HG02943 (cell line): Measurements from ENCODE around the gene TLCD3B.
"Not testable (repeated sequence)": the region's sequence is repeated elsewhere in the genome, so short reads cannot be mapped to it uniquely, and the experiment has no call there.

Experiments
- ATAC-seq: cut with Tn5 transposase; IDR thresholded peaks from one replicate; pipeline ENCODE4 v1.9.1; 2021; ENCODE audit warnings: mild to moderate bottlenecking, low read depth, moderate library complexity; ENCODE audit not compliant: unreplicated experiment

Gene TLCD3B

DNA sequence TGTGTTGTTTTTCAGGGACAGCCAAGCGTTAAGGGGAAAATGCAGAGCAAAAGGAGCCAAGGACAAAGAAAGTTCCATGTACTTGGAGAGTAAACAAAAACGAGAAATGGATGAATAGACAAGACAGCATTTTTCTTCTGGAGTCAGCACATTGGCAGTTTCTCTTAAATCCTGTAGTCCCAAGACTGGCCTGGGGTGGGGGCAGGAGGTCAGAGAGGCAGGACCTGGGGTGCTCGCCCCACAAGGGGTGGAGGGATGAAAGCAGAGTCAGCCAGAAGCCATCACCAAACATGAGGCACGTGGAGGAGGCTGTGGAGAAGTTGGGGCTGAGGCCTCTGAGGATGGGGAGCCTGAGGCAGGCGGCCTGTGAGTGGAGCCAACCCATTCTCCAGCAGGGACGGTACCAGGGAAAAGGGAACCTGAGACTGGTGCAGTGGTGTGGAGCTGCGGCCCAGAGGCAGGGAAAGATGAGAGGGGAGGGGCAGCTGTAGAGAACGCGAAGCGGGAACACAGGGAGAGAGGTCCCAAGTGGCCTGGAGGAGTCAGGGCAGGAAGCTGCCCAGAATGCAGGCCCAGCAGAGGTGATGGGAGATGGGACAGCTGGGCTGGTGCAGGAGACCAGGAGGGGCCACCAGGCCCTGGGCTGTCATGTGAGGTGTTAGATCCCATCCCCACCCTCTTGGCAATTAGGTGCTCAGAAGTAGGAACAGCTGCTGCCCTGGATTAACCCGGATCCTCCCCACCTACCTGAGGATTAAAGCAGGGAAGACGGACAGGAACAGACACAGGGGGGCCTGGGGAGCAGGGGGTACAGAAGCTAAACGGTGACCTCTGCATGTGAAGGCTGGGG, 3.3 kb downstream of the TLCD3B start:
- no peak for ATAC-seq

DNA sequence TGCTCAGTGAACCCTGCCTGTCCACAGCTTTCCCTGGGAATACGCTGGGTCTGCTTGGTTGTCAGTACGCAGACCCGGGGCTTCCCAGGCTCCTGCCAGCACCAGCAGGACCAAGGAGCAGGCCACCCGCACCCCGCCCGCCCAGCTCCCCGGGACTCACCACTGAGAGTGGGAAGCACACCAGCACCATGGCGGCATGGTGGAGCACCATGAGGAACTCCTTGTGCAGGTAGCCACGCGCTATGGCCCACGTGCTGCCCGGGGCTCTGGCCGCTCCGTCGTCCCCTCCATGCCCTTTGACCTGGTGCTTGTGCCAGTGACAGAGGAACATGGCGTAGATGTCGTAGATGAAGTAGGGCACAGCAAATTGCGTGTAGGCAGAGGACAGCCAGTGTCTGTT, 4.6 kb downstream of the TLCD3B start:
- no peak for ATAC-seq

DNA sequence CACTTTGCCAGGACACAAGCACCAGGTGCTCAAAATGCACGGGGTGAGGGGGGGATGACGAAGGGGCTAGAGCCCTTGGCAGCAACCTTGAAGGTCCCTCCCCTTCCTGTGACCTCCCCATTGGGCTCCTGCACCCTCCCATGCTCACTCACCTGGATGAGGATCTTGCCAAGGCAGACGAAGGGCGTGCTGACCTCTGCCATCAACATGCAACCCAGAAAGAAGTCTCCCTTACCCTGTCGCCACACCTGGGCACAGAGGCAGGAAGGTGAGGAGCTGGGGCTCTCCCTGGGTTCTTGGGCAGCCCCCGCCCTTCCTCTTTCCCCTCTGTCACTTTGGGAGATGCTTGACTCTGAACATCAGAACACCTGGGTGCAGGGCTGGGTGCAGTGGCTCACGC, 5.5 kb downstream of the TLCD3B start:
- no peak for ATAC-seq

DNA sequence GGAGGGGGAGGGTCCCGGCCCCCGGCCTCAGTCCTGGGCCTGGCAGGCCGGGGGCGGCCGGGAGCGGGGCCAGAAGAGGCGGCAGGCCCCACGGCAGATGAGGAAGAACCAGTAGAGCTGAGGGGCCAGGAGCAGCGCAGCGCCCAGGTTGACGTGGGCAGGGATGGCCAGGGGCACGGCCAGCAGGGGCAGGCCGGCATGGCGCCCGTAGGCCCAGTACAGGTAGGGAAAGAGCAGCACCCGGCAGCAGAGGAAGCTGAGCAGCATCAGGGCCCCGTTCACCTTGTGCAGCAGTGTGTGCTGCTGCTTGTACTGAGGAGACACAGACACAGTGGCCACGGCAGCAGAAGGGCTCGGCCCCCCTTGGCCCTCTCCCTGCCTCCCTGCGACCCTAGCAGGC, 5.9 kb downstream of the TLCD3B start:
- ATAC-seq, result no peak

DNA sequence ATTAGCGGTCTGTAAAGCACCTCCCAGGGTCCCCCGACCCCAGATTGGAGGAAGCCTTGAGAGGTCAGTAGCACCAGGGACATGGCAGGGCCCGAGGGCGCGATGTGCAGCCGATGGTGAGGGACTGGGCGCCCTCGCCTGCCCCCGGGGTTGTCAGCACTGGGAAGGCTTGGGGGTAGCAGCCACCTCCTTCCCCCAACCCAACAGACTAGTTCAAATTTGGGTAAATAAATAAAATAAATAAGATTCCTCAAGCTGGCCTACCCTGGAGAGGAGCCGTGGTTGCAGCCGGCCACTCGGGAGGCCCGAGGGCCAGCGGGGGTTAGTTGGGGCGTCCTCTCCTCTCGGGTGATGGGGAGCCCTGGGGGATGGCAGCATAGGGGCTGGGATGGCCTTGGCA, 6.6 kb downstream of the TLCD3B start:
- no peak for ATAC-seq

DNA sequence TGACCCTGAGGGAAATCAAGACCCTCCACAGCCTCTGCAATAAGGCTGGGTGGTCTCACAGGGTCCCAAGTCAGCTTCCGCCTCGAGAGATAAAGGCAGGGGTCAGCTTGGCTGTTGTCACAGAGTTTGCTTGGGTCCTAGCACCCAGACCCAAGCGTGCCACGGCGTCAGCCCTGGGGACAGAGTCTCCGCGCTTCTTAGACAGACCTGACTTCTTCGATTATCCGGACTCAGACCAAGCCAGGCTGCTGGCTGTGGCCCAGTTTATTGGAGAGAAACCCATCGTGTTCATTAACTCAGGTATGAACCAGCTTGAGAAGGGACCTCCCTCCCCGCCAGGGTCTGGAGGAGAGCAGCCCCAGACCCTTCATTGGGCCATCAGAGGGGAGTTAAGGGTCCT, 7.5 kb downstream of the TLCD3B start:
- no peak for ATAC-seq

DNA sequence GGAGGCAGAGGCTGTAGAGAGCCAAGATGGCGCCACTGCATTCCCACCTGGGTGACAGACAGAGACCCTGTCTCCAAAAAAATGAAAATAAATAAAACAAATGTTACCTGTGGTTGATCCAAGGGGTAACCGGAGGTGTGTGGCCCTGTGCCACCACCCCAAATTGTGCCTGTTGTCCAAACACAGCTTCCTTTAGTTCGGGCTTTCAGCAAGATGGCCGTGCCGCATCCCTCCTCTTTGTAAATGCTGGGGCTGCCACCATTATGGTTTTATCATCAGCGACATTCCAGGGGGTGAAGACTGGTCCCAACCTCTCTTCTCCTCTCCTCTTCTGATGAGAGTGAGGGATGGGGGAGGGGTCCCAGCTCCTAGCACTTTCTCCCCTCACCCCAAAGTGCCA, 8.2 kb downstream of the TLCD3B start, which contains the start of gene C16orf92:
Gene C16orf92, plus strand, starts transcription at position 312 of the 400 bp plus-strand sequence. CDS start 143 bp downstream, outside the sequence.
- ATAC-seq, result no peak

DNA sequence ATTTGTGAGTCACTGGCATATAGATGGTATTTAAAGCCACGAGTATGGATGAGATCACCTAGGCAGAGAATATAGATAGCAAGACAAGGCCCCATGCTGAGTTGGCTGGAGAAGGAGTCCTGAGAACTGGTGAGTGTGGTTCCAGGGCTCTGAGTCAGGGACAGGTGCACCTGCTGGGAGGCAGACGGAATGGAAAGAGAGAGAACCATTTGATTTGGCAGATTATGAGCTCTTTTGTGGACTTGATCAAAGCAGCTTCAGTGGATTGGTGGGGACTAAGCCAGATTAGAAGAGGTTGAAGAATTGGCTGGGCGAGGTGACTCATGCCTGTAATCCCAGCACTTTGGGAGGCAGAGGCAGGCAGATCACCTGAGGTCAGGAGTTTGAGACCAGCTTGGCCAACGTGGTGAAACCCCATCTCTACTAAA, 12.3 kb downstream of the TLCD3B start:
- ATAC-seq, result no peak

DNA sequence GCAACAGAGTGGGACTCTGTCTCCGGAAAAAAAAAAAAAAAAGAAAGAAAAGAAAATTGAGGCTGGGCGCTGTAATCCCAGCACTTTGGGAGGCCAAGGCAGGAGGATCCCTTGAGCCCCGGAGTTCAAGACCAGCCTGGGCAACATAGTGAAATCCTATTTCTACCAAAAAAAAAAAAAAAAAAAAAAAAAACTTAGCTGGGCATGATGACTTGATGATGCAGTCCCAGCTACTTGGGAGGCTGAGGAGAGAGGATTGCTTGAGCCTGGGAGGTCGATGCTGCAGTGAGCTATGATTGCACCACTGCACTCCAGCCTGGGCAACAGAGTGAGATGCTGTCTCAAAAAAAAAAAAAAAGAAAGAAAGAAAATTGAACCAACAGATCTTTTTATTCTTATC, 13.1 kb downstream of the TLCD3B start:
- ATAC-seq, result not testable (repeated sequence)

DNA sequence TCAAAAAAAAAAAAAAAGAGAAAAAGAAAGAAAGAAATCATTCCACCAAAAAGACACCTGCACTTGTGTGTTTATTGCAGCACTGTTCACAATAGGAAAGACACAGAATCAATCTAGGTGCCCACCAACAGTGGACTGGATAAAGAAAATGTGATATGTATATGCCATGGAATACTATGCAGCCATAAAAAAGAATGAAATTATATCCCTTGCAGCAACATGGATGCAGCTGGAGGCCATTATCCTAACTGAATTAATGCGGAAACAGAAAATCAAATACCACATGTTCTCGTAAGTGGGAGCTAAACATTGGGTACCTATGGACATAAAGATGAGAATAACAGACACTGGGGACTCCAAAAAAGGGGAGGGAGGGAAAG, 13.8 kb downstream of the TLCD3B start:
- ATAC-seq, result no peak

DNA sequence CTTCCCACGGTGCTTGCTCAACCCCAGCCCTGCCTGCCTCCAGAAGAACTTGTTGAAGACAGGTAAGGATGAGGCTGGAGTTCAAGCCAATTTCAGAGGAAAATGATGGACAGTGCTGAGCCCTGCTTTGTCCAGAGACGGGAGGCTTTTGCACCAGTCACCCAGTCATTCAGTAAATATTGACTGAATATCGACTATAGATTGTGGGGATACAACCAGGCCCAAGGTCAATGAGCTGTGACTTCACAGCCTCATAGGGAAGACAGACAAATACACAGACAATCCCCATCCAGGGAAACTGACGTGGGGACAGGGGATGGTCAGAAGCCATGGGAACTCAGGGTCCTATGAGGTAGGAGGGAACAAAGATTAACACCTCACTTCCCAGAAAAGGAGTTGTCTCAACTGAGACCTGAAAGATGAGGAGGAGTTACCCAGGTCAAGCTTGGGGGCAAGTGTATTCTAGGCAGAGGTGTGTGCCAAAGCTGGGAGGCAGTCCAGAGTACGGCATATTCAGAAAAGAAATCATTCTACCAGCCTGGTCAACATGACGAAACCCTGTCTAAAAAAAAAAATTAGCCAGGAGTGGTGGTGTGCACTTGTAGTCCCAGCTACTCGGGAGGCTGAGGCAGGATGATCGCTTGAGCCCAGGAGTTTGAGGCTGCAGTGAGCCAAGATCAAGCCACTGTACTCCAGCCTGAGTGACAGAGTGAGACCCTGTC, 14.4 kb downstream of the TLCD3B start:
- no peak for ATAC-seq

DNA sequence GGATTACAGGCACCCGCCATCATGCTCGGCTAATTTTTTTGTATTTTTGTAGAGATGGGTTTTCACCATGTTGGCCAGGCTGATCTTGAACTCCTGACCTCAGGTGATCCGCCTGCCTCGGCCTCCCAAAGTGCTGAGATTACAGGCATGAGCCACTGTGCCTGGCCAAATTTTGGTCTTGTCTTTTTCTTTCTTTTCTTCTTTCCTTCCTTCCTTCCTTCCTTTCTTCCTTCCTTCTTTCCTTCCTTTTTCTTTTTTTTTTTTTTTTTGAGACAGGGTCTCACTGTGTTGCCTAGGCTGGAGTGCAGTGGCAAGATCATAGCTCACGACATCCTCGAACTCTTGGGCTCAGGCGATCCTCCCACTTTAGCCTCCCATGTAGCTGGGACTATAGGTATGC, 15.6 kb downstream of the TLCD3B start:
- not testable (repeated sequence) for ATAC-seq

DNA sequence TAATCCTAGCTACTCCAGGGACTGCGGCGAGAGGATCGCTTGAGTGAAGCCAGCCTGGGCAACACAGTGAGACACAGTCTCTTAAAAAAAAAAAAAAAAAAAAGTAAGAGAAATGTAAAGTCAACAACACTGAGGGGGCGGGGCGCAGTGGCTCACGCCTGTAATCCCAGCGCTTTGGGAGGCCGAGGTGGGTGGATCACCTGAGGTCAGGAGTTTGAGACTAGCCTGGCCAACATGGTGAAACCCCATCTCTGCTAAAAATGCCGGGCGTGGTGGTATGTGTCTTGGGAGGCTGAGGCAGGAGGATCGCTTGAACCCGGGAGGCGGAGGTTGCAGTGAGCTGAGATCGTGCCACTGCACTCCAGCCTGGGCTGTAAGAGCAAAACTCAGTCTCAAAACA, 18.5 kb downstream of the TLCD3B start:
- ATAC-seq, result not testable (repeated sequence)

DNA sequence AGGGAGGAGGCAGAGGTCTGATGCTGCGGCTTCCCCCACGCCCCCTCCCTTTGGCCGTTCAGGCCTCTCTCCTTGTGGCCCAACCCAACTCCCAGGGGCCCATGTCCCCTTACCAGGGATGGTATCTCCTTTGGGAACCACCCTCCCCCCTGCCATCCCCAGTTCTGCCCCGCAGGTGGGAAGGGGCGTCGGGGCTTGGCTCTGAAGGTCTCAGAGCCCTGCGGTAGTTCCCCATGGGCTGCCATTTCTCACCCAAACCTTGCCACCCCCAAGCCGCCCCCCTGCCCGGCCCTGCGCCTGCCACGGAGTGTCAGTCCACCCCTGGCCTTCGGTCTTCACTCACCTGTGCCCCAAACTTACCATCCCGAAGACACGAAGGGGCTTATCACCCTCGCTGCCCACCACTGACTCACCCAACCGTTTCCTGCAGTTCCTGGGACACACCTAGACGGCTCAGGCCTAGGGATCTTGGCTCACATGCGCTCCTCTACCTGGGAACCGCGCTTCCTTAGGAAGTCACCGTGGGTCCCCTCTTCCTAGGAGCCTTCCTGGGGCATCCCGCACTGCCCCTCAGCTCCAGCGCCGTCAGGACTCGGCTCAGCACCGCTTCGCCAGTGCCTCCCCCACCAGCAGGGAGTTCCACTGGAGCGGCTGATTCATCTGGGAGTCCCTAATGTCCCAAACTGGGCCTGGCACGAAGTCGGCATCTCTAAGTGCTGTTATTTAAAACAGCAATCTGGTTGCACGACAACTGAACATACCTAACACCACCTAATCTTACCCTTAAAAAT, 19.2 kb downstream of the TLCD3B start:
- no peak for ATAC-seq

DNA sequence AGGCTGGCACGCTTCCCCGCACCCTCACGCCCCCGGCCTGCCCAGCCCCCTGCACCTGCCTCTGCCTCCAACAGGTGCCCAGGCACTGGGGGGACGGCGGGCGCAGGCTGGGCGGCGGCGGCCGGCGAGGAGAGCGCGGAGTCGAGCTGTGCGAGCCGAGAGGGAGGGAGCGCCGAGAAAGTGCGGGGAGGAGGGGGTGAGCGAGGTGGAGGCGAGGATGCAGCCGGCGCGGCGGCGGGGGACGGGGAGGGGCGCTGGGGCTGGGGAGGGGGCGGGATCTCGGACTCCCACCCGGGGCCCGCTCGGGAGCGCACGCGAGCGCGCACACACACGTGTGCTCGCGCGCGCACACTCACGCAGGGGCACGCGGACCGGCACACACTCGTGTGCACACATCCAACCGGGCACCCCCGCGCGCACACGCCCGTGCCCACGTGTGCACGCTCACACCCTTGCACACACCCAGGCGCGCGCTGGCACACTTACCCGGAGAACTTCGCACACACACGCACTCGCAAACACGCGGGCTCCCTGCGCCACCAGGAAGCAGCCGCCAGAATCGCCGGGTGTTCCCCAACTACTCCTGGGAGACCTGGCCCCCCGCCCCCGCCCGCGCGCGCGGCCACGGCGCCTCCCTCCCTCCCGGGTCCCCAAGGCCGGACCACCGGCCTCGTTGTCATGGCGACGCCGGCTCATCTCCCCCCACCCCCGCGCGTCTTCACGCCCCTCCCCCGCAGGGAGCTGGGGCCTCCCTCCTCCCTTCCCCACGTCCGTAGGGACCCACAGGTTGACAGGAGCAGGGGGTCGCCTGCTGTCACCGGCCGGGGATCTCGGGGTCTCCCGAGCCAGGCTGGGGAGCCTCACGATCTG, 20.0 kb downstream of the TLCD3B start, which contains the start of gene DOC2A:
Gene DOC2A, minus strand, starts transcription at position 184 of the 870 bp plus-strand sequence. CDS start 805 bp downstream, outside the sequence.
- no peak for ATAC-seq

DNA sequence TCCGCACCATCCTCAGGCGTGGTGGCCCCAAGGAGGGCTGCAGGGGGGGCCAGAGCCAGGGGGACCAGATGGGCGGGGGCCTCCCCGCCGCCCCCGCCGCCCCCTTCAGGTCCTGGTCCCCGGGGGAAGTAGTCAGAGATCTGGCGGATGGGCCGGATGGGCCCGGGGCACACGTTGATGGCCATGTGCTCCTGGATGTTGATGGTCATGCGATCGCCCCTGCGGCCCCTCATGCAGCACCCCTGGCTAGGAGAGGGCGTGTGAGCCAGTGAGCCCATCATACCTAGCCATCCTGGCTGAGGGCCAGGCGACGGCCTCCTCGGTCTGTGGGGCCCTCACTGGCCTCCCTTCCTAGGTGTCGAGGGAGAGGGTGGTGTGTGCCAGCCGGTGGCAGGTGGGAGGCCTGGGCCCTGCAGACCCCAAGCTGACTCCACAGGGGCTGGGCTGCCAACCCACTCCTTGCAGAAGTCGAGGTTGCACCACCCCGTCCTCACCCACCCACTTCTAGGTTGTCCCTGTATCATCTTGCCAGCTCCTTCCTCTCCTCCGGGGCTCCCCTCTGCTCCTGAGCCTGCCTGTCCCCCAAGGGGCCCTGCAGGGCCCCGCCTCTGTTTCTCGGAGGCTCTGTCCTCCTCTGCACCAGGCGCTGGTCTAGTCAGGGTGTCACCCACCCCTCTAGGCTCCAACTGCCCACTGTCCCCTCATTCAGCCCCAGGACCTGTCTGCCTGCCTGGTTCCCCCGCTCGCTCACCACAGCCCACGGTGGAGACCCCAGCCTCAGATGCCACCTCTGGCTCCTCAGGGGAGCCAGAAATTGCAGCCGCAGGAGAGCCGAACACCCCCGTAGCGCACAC, 20.9 kb downstream of the TLCD3B start:
- no peak for ATAC-seq

DNA sequence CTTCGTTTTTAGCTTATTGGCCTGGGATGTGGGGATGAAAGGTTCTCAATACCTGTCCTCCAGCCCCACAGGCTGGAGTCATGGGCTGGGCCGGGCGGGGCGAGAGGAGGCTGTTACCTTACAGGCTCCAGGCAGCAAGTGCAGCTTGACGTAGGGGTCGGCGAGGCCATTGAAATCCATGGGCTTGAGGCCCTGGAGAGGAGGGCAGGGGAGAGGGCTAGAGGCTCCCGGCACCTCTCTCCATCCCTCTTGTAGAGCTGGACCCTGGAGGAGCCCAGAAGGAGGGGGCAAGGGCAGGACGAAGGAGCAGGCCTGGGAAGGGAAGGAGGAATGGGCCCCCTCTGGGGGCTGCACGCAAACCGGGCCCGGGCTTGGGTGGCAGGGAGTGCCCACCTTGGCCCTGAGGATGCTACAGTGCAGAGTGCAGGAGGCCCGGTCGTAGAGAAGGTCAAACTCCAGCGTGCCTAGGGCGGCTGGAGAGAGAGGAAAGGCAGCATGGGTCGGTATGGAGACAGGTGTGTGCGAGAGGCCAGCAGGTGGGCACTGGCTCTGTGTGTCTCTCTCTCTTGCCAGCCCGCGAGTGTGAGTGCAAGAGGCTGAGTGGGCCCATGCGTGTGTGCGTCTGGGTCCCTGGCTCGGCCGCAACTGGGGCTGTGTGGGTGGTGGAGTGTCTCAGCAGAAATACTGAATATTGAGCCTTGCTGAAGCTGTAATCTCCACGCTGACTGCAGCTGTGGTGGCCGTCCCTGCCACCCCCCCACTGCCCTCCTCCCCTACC, 21.8 kb downstream of the TLCD3B start:
- ATAC-seq, result no peak

DNA sequence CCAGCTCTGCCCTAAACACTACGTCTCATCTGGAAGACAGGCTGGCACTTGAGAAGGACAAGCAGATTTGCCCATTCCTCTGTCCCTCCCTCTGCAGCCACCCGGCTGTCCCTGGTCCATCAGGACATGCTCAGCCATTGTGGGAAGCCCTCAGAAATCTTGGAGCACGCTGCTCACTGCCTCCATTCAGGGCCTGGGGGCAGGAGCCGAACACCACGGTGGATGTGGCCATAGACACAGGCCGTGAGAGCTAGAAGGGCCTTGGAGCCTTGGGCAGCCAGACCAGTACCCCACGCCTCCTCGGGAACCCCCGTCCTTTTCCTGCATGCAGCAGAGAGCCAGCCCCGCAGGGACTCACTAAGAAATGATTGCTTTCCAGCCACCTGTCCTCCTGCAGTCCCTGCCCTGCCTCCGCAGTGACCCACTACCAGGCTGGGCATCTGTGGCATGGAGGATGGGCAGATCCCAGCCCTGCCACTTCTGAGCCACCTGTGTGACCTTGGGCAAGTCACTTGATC, 23.6 kb downstream of the TLCD3B start:
- ATAC-seq, result no peak
